C4-2B (cell line): ENCODE data around the gene PTPRN2.

ENCODE experiments used
- CTCF ChIP-seq: fragments of 450-650 bp; conservative IDR thresholded peaks from 2 replicates; pipeline ENCODE4 v1.5.1; 2017; ENCODE audit warnings: mild to moderate bottlenecking
- ZFX ChIP-seq: fragments of 450-650 bp; IDR thresholded peaks from 2 replicates; pipeline ENCODE4 v1.6.1; 2017

DNA sequence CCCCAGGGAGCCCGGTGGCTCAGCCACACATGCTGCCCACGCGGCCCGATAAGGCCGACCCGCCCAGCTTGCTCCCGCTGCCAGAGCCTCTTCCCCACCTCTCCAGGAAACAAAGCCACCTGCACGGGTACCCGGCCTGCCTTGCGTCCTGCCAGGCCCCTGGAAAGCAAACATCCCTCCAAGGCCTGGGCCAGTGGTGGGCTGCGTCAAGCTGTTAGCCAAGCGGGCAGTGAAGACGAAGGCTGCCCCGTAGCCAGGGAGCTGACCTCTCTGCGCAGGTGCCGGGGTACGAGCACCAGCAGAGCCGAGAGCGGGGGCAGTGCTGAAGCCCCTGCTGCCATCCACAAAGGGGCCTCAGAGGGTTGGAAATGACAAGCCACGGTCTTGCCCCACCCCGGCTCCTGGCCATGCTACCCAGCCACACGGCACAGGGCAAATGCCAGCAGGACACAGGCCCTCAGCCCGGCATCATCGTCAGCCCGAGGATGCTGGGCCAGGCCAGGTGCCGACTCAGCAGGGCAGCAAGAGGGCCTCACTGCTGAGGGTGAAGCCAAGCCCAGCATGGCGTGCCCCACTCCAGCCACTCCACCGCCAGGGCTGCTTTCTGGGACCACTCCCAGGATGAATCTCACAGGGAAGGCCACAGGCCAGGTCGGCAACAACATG, 140.0 kb downstream of the PTPRN2 start:
- no peak for TF ChIP-seq CTCF
- no peak for TF ChIP-seq ZFX
